Endothelial cell of umbilical vein (primary cell): ENCODE measurements around the gene ANKRD39.

Experiments
- CTCF ChIP-seq, 2 donors: IDR thresholded peaks; 1 replicate in 1 of 2; 2 replicates in 1 of 2; pipeline ENCODE4 v1.5.1; 2011; ENCODE audit warnings: low read length in 2 of 2, mild to moderate bottlenecking in 2 of 2, moderate library complexity in 2 of 2, control low read depth in 1 of 2, inconsistent platforms in 1 of 2, low read depth in 1 of 2; ENCODE audit not compliant: insufficient read depth in 1 of 2; ENCODE audit errors: extremely low read depth in 1 of 2
- FOS ChIP-seq: IDR thresholded peaks from 2 replicates; pipeline ENCODE4 v1.6.1; 2011; ENCODE audit warnings: mild to moderate bottlenecking, low read length, moderate library complexity, borderline replicate concordance; ENCODE audit not compliant: insufficient read depth
- GATA2 ChIP-seq: IDR thresholded peaks from 2 replicates; pipeline ENCODE4 v1.7.0; 2011; ENCODE audit warnings: low read depth, mild to moderate bottlenecking, moderate library complexity, mixed read lengths, low read length; ENCODE audit not compliant: insufficient read length, insufficient read depth
- JUN ChIP-seq: IDR thresholded peaks from 2 replicates; pipeline ENCODE4 v1.6.1; 2011; ENCODE audit warnings: borderline replicate concordance, low read depth; ENCODE audit not compliant: insufficient read length, insufficient read depth
- MYC ChIP-seq: IDR thresholded peaks from one replicate; pipeline ENCODE4 v1.6.1; 2011; ENCODE audit warnings: mild to moderate bottlenecking, low read depth, low read length
- POLR2A ChIP-seq: IDR thresholded peaks from 2 replicates; pipeline ENCODE4 v1.6.1; 2012; ENCODE audit warnings: low read depth, mild to moderate bottlenecking, control low read depth, low read length
- POLR2AphosphoS5 ChIP-seq: IDR thresholded peaks from 2 replicates; pipeline ENCODE4 v1.6.1; 2012; ENCODE audit warnings: low read depth, mild to moderate bottlenecking, control low read depth, low read length, moderate library complexity; ENCODE audit not compliant: insufficient read depth
- TF ChIP-seq, protein P1 (sequence below): IDR thresholded peaks from 2 replicates; pipeline ENCODE4 v1.6.1; 2011; ENCODE audit not compliant: insufficient read depth, insufficient read length

DNA sequence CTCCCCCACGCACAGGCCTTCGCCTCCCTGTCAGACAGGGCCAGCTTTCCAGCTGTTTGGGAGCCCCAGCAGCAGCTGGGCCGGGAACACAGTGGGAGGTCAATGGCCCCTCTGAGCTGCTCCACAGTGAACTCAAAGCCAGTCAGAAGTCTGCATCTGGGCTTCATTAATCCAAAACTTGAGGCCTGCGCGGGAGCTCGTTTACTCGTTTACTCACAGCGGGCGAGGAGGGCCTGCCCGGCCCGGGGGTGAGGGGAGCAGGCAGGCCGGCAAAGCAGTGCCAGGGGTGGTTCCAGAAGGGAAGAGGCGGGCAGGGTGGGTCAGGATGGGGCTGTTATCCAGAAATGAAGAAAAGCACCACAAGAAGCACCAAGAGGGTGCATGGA is 48.9 kb upstream of the ANKRD39 start:
- TF ChIP-seq CTCF (IDR thresholded peaks at IDR 0.05; ENCODE audit: extremely low read depth in 1 of 2, insufficient read depth in 1 of 2, low read depth in 1 of 2, low read length in 2 of 2) (no peak), POLR2AphosphoS5 (no peak), JUN (no peak), GATA2 (no peak), POLR2A (no peak), MYC (no peak), FOS (no peak)
- TF ChIP-seq, protein P1, sequence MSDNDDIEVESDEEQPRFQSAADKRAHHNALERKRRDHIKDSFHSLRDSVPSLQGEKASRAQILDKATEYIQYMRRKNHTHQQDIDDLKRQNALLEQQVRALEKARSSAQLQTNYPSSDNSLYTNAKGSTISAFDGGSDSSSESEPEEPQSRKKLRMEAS: no peak
